ENCODE results near the gene PWWP2B.

DNA sequence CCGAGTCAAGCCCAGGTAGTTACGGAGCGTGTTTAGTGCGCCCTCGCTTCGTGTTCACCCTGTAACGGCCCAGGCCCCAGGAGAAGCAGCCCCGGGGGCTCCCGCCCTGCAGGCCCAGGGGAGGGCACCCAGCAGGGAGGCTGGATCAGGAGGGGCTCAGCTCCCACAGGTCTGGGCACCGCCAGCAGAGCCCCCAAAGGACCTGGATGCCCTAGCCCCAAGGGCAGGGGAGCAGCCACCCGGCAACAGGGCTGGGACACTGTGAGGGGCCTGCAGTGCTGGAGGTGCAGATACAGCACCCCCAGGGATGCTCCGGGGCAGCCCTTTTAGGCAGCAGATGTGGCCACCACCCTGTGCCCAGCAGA lies 35.2 kb downstream of the PWWP2B start:
- no peak for TF ChIP-seq CTCF (IDR thresholded peaks at IDR 0.05)
- TF ChIP-seq POLR2A (IDR thresholded peaks at IDR 0.05) = no peak
